Measurements from ENCODE around the gene ADORA1.

Gene ADORA1

DNA sequence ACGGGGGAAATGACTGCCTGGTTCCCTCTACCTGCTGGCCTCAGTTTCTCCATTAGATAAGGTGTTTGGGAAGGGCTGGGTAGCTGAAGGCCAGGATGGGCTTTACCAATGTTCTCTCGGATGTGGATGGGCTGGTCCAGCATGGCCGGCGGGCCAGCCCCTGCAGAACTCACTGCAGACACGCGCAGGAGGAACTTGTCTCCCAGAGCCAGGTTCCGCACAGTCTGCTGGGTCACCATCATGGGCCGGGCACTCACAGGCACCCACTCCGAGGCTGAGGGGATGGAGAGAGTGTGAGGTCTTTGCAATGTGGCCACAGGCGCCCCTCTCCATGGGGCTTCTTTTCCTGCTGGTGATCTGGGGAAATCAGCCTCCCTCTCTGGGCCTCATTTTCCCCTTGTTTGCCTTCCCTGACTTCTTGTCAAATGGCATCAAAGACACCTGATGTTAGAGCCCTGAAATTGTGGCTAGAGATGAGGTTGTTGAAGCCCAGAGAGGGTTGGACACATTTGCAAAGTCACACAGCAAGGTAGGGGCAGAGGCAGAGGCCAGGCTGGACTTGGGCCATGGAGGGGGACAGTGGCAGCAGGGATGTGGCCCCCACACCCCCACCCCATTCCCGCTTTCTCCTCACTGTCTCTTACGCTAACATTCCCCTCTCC lies 46.9 kb downstream of the ADORA1 start:
- no peak for DNase-seq (ENCODE audit: low spot score)

DNA sequence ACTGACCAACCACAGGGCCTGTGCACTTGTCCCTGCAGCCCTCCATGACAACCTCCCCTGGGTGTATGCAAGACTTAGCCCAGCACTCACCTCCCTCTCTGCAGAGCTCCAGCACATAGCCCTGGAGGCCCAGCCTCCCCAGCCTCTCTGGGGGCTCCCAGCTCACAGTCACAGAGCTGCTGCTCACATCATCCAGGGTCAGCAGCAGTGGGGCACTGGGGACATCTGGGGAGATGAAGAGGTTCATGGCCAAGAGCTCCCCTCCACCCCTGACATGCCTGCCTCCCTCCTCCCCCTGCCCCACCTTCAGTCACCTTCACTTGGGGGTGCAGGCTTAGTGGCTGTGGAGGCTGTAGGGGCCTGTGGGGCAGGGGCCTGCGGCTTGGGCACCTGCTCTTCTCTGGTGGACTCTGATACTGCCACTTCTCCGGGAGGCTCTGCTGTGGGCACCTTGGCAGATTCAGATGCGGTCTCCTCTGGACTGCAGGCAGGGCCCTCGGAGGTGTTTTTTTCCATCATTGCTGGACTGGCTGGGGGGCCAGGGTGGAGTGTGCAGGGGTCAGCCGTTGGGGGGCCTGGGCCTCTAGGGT lies 47.8 kb downstream of the ADORA1 start, which contains the start of gene MYBPH:
TSS of gene MYBPH (minus strand) at position 590 of the 590 bp plus-strand sequence. CDS start at position 519, 71 bp downstream.
- DNase-seq (ENCODE audit: low spot score), result no peak

DNA sequence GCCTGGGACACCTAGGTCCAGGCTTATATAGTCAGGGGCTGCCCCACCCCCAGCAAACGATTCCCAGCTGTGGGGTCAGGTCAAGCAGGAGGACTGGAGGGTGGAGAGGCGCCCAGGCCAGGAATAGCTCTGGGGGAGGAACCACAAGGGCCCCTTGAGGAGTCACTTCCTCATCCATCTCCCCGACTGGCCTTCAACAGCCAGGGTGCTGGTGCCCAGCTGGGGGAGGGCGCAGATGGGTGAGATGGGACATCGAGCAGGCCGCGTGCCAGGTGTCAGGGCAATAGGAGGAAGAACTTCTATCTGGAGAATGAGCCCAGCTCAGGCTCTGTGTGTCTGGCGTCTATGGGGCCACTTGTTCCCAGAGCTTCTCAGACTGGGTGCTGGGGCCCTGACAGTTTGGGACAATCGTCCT lies 48.3 kb downstream of the ADORA1 start:
- DNase-seq (ENCODE audit: low spot score), result peak; percentile 57

DNA sequence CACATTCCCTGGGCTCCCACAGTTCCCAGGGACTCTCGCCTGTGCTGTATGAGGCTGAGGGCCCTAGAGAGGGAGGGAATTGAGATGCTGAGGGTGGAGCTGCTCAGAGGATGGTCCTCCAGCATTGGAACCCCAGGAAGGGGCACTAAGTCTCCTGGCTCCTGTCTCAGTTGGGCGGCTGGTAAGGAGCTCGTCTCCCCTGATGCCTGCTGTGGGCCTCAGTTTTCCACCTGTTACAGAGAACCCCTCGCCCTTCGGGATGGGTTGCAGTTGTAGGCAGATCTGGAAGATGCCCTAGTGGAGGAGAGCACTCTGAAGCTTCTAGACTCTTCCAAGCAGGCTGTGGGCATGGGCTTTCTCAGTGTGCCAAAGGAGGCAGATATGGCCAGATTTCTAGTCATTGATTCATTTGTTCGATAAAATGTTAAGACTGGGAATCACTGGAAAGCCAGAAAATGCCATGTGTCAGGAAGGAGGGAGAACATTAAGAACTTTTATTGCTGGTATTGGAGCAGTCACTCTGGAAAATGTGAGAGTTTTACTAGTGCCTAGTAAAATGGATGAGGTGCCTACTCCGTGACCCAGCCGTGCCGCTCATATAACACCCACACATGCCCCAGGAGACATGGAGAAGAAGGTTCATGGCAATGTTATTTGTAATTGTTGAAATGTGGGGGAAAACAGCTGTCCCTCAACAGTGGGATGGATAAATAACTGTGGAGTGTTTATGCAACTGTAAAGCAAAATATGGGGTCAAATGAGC lies 48.9 kb downstream of the ADORA1 start:
- no peak for DNase-seq (ENCODE audit: low spot score)

DNA sequence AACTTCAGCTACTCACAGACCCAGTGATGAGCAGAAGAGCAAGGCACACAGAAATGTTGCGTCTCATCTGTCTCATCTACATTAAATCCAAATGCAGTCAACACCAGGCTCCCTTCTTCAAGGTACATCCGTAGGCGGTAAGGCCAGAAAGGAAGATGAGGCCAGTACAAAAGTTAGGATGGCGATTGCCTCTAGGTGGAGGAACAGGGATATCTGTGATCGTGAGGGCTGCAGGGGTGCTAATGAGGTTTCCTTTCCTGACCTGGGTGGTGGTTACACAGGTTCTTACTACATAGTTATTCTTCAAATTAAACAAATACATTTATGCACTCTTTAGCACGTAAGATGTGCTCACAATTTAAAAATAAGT lies 49.5 kb downstream of the ADORA1 start:
- DNase-seq (ENCODE audit: low spot score), result no peak

DNA sequence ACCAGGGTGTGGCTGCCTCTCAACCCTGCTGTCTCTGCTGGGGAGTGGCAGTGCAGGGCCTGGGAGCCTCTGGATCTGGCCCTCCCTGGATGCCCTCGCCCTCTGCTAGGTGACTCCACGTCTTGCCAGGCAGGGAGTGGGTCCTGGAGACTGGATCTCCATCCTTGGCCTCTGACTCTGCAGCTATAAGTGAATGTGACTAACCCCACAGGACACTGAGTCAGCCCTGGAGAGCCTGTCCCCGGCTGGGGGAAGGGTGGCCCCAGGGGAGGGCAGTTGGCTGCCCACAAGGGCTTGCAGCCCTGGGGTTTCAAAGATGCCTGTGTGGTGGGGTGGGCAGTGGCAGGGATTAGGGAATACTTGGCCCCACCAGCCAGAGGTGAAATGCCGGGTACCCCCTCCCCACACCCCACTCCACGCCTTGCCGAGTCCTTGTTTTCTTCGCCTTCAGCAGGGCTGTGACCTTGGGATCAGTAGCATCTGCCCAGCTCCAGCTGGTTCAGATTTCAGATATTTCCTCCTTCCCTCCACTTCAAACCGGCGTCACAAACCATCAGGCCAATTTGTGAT lies 50.0 kb downstream of the ADORA1 start:
- DNase-seq (ENCODE audit: low spot score), result no peak

DNA sequence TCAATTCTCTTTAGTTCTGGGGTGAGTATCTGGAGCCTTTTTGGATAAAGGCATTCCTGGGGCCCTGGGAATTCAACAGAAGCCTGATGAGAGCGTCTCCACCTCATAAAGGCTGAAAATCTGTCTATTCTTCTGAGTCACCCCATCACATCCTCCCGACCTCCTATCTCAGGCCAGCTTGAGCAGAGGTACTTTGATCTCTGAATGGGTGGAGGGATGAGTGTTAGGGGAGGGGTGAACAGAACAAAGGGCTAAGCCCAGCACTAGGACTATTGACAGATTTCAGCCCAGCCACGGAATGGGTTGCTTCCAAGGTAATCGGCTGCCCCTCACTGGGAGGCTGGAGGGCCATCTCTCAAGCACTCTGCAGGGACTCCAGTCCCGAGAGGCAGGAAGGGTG lies 50.6 kb downstream of the ADORA1 start:
- no peak for DNase-seq (ENCODE audit: low spot score)

DNA sequence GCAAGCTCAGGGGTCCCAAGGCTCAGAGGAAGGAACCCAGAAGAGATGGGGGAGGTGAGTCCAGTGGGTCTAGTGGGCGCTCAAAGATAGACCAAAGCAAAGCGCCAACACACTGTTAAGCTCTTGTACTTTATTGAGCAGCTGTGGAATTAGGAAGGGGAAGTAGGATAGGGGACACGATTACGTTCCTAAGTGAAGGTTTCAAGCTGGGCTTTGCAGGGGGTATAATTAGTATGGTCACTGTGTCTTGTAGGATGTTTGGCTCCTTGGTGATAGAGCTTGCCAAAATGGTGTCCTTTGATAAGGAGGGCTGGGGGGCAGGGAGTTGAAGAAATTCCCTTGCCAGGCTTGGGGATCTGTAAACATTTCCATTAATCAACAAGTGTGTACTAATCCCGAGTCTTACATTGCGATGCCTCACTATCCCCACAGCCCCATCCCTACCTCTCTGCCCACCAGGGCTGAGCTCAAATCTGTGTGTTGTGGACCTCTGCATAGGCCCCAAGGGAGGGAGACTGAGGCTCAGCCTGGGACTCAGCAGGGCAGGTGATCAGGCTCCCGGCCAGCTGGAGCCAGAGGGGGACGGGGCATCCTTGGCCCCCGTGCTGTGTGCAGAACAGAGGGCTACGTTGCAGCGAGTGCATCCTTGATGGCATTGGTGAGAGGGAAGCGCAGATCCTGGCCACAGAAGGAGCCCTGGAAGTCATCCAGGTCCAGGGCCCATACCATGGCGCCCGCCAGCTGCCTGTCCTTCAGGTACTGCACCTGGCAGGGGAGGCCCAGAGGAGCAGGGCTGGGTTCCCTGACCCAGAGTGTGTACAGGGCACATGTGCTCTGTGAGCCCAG lies 51.5 kb downstream of the ADORA1 start:
- no peak for DNase-seq (ENCODE audit: low spot score)

DNA sequence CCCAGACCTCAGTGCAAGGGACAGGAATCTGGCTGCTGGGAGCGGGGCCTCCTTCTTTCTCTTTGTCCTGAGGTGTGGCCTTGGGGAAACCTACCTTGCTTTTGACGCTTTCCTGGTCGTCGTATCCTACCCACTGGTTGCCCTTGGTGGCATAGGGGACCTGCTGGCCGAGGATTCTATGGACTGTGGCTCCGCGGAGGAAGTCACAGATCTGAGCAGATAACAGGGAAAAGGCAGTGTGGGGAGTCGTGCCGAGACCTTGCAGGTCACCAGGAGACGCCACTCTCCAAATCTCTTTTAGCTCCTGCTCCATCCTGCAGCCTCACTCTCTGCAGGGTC lies 52.1 kb downstream of the ADORA1 start:
- no peak for DNase-seq (ENCODE audit: low spot score)

DNA sequence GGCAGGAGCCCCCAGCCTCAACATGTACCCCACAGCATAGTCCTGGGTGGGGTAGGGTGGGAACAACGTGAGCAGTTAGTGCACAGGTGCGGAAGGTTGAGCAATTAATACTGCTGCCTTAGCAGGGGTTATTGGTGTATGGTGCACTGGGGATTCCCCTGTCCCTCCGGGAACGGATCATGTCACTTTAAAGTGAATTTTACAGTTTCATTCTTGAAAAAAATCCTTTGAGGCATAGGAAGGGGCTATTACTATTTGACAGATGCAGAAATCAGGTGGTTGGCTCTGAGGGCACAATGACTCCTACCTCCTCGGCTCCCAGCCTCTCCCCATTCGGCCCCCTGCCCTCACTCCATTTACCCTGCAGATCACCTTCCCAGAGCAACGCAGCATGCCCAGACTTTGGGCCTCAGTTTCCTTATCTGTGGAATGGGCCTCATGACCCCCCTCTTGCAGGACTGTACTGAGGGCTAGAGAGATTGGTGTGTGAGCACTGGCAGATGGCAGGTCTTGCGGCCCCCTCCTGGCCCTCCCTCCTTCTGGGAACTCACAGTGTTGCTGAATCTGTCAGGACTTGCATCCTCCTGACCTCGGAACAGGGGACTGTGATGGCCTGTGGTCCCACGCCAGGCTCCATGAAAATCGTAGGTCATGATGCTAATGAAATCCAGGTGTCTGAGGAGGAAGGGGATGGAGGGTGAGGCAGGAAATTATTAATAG lies 53.2 kb downstream of the ADORA1 start:
- DNase-seq (ENCODE audit: low spot score), result no peak

DNA sequence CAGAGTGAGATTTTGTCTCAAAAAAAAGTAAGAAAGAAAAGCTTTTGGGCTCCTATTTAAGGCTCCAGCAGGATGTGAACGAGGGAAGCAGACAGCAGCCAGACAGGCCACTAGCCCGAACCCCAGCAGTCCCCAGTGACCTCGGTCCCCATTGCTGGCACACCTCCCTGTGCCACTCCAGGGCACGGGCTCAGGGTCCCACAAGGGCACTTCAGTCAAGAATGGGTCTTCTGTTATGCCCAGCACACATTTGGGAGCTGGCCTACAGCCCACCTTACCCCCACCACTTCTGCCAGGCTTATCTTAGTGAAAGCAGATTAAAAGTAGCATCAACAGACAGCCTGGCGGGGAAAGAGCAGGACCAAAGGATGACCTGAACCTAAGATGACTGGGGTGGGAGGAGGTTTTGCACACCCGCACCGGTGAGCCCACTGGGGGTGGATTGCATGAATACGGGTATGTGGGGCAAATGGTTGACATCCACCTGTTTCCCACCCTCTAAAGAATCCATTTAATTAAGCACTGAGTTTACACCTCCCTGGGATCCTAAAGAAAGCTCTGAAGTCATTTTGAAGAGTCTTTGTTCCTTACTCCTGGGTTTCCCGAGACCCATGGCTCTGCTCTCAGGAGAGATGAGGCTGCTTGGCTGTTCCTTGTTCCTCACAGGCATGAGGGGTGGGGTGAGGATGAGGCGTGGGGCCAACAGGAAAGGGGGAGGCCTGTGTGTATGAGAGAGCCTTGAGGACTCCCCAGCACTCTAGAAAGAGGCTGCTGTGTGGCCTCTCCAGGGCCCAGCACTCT lies 54.3 kb downstream of the ADORA1 start:
- no peak for DNase-seq (ENCODE audit: low spot score)

DNA sequence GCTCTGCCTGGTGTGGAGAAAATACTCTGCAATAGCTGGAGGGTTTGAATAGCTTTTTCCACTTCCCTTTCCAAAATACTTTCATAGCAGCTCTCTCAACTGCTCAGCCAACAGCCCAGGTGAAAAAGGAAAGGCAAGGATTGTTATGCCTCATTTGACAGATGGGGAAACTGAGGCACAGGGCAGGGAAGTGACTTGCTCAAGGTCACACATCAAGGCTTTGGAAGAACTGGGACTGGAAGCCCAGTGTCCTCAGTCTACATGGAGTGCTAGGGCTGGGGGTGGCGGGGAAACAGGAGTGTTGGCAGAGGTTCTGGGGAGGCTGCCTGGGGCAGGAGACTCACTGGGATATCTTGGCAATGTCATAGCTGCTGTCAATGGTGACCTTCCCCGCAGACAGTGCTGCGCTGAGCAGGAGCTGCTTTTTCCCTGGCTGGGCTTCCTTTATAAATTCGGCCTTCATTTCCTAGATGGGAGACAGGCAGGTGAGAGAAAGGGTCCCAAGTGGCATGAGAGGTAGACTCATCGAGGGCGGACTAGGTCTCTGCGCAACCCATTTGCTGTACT lies 54.9 kb downstream of the ADORA1 start:
- DNase-seq (ENCODE audit: low spot score), result no peak

DNA sequence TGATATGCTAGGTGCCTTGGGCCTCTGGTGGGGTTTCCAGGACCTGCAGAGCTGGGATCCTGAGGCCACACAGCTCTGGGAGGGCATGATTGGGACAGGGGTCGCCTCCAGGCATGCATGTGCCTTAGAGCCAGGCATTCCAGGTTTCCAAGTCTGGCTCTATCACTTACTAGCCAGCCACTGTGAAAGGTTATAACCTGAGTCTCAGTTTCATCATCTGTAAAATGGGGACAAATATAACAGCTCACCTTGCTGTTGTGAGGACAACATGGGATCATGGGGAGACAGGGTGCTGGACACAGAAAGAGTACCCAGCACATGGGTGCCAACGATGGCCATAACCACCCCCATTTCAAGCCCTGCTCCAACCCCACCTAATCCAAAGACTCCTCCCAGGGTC lies 56.3 kb downstream of the ADORA1 start:
- no peak for DNase-seq (ENCODE audit: low spot score)

DNA sequence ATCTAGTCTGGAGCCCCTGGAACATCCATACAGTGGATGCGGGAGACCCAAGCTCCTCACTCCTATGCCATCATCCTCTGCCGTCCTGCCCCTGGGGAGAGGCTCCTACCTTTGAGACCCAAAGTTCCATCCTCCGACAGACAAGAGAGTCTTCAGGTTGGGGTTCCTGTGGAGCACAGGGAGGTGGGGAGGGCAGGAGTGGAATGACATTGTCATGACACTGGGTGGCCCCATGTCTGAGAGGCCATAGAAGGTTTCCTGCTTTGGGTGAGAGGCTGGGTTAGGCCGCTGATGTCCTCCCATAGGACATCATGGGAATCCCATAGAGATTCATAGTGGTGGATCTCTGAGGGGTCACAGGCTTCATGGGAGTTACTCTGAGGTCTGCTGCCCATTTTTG lies 56.9 kb downstream of the ADORA1 start:
- DNase-seq (ENCODE audit: low spot score), result no peak

DNA sequence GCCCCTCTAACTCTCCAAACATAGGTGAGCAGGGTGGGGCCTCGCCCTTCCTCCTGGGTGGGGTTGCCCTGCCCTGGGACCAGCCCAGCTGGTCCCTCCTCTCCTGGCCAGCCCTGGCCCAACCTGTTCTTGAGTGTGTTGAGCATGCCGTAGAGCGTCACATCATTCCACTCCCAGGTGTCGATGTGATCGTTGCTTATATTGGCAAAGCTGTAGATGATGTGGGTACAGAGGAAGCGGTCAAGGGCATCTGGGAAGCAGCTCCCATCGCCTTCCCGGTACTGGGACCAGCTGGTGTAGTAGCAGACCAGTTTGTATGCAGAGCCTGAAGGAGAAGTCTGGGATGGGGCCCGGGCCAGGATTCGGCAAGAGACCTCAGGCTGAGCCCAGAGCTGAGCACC lies 57.5 kb downstream of the ADORA1 start:
- no peak for DNase-seq (ENCODE audit: low spot score)

DNA sequence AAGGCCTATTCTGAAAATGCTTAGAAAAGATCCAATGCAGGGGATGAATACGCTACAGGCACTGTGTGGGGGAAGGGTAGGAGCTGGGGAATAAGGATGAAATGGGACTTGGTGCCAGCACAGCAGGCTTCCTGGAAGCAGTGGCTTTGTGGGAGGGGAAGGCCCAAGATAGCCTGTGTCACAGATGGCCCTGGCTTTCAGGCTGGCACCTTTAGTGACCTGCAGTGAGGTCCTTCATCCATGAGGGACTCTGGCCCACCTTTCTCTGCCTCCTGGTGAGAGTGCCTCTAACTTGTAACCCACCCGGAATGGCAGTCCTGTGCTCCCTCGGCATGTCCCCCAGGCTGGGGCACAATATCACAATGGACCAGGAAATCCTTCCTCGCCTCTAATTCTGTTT lies 58.1 kb downstream of the ADORA1 start:
- DNase-seq (ENCODE audit: low spot score), result no peak

DNA sequence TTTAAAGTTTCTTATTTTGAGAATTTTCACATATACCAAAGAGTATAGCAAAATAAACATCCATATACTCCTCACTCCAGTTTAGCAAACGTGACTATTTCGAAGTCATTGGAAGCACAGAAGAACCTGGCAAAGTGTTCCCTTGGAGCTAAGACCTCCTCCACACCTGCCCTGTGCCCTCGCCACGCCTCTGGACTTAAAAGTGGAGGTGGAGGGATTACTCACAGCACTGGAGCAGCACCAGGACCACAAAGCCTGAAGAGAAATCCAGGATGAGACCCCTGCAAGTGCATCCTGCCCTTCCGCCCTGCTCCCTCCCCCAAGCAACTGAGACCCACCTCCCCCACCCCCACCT lies 58.5 kb downstream of the ADORA1 start:
- DNase-seq (ENCODE audit: low spot score), result no peak

DNA sequence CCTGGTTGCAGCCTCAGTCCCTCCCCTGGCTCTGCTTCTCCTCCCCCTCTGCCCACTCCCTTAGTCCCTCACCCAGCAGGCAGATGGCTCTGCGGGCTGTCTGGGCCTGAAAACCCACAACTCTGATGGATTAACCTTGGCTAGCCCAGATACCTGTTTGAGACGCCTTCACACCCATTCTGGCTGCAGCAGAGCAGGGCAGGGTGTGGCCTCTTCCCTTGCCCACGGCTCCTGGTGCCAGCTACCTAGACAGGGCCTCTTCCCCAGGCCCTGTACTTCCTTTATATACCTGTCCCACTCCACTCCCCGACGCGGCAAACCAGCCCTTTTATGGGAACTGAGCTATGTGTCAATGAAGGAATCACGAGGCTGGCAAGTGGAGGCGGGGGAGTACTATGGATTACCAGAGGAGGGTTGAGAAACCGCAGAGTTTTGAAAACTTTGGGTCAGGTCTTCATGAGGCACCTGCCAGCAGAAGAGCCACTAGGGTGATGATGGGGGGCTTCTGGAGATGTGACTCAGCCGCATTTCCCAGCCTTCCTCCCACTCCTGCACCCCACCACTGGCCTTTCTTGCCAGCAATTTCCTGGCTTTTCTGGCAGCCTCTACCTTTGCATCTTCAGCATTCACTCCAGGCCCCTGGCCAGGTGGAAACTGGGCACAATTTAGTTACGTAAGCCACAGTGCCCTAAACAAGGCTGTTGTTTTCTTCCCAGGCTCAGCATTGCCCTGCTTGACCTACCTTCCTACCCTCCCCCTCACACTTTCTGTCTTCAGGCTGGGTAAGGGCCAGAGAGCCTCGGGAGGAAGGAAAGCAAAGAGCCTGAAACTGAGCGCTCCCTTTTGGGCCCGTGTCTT lies 59.1 kb downstream of the ADORA1 start, which contains the start of gene CHI3L1:
TSS of gene CHI3L1 (minus strand) at position 259 of the 858 bp plus-strand sequence. CDS start at position 178, 81 bp downstream.
- DNase-seq (ENCODE audit: low spot score), result no peak

DNA sequence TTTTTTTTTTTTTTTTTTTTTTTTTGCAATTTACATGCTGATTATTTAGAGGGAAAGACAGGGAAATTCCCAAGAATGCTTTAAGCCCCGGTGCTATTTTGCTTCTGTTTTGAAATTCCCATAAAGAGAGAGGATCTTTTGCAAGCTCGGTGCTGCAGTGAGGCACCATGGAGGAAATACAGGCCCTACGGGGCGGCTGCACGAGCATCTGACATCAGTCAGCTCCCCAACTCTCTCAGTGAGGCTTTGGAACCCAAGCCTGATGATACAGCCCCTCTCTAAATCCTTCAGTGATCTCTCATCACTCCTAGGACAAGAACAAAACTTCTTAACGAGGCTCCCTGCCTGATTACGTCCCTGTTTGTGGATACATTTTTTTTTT lies 59.8 kb downstream of the ADORA1 start:
- DNase-seq (ENCODE audit: low spot score), result no peak
